Renal pelvis (tissue), 4 donors: ENCODE results near the gene CCDC24. TPM values are rescaled to one million over a fixed set of nuclear protein-coding genes. Genes with fewer than 3 reads are reported as not detected.
A peak's percentile ranks its signal among the peaks of the same experiment; 100 is the strongest.

Experiments used
- DNase-seq: peaks from one replicate; pipeline ENCODE4 v3.0.0-alpha.2; 2013
- polyA plus RNA-seq, 3 donors: library from polyadenylated mRNA; unstranded; fragments of 120-200 nt; gene quantifications; one replicate each; pipeline ENCODE4 v1.2.1, GENCODE V29; 2013; ENCODE audit not compliant: insufficient read length in 3 of 3

CCDC24 gene
- polyA plus RNA-seq, 3 donors: 19.9 to 30.6 (median 29.0) TPM

GRCh38 chr1:43995984-43996732, 4.8 kb downstream of the CCDC24 start:
- DNase-seq: no peak

- DNase-seq: no peak
Measured at GRCh38 chr1:43996733-43997115, 5.3 kb downstream of the CCDC24 start.

- DNase-seq: no peak
Measured at GRCh38 chr1:43997295-43997999, 6.0 kb downstream of the CCDC24 start.

GRCh38 chr1:43998000-43998378, 6.6 kb downstream of the CCDC24 start:
- no peak for DNase-seq

- DNase-seq: no peak
Measured at GRCh38 chr1:43999455-43999854, 8.1 kb downstream of the CCDC24 start.

- DNase-seq: no peak
Measured at GRCh38 chr1:44000122-44000665, 8.8 kb downstream of the CCDC24 start.

GRCh38 chr1:44002165-44002564, 10.8 kb downstream of the CCDC24 start:
- no peak for DNase-seq

- DNase-seq: no peak
Measured at GRCh38 chr1:44002606-44003157, 11.3 kb downstream of the CCDC24 start.

- no peak for DNase-seq
Measured at GRCh38 chr1:44008259-44008658, 16.9 kb downstream of the CCDC24 start.

GRCh38 chr1:44010935-44011471, 19.6 kb downstream of the CCDC24 start:
- no peak for DNase-seq

- DNase-seq: no peak
Measured at GRCh38 chr1:44012404-44012803, 21.0 kb downstream of the CCDC24 start.

- peak; percentile 52 for DNase-seq
Measured at GRCh38 chr1:44012941-44013609, 21.7 kb downstream of the CCDC24 start.

GRCh38 chr1:44013949-44014348, 22.6 kb downstream of the CCDC24 start:
- DNase-seq: no peak

- DNase-seq: no peak
Measured at GRCh38 chr1:44014365-44015104, 23.1 kb downstream of the CCDC24 start.

- DNase-seq: no peak
Measured at GRCh38 chr1:44015206-44015605, 23.8 kb downstream of the CCDC24 start.

- DNase-seq: no peak
Measured at GRCh38 chr1:44016041-44016889, 24.9 kb downstream of the CCDC24 start.

GRCh38 chr1:44016890-44017400, 25.5 kb downstream of the CCDC24 start:
- DNase-seq: no peak

GRCh38 chr1:44019466-44019948, 28.1 kb downstream of the CCDC24 start:
- no peak for DNase-seq

GRCh38 chr1:44020464-44020863, 29.1 kb downstream of the CCDC24 start:
- DNase-seq: no peak

GRCh38 chr1:44021156-44021555, 29.8 kb downstream of the CCDC24 start:
- DNase-seq: no peak
